Lower leg skin (tissue), 4 donors: ENCODE measurements around the gene ABT1. TPM values are rescaled to one million over a fixed set of nuclear protein-coding genes. Genes with fewer than 3 reads are reported as not detected.

Experiments used
- DNase-seq, 2 donors: peaks; one replicate each; pipeline ENCODE4 v3.0.0-alpha.2; 2019; ENCODE audit warnings: low spot score in 2 of 2
- H3K4me3 ChIP-seq: fragments of 200-600 bp; sonication (generic); 2 replicates; pipeline ENCODE4 v1.5.1; 2017; ENCODE audit warnings: mild to moderate bottlenecking, low read depth; ENCODE audit not compliant: poor library complexity, severe bottlenecking
- CTCF ChIP-seq, 3 donors: fragments of 450-650 bp; IDR thresholded peaks; one replicate each; pipeline ENCODE4 v1.5.1; 2016; ENCODE audit warnings: antibody characterized with exemption in 3 of 3, mild to moderate bottlenecking in 3 of 3, moderate library complexity in 2 of 3
- POLR2A ChIP-seq, 2 donors: fragments of 450-650 bp; IDR thresholded peaks; one replicate each; pipeline ENCODE4 v1.6.1; 2016 to 2017; ENCODE audit warnings: antibody characterized with exemption in 2 of 2, mild to moderate bottlenecking in 1 of 2, moderate library complexity in 1 of 2
- WGBS, 2 donors: methylation state at CpG; one replicate each; pipeline ENCODE4 v1.1.5; 2018; 5-methylcytosine and 5-hydroxymethylcytosine counted together
- intact Hi-C: fragments of 100-400 bp; cut with DNase I; formaldehyde crosslinking; loops from one replicate; pipeline ENCODE4 v1.15.0; 2023; ENCODE audit warnings: low total_unique reads
- total RNA-seq, 4 donors: library from RNA; depleted of rRNA; stranded (reverse); fragments of >200 nt; gene quantifications; one replicate each; pipeline ENCODE4 v1.1.0, GENCODE V29; 2016

ABT1 gene
- total RNA-seq, 4 donors from 2014 or later = 22.0 to 25.7 (median 24.2) TPM

- WGBS, 2 donors = 85 to 86% methylated on average over 6 of the region's 6 CpGs
- intact Hi-C loops = no loop called here
- no peak for DNase-seq
- TF ChIP-seq POLR2A (IDR thresholded peaks at IDR 0.05) (no peak), CTCF (IDR thresholded peaks at IDR 0.05) (no peak)
- no peak overlapping the region for H3K4me3 ChIP-seq
Observed at GRCh38 chr6:26578279-26578678, 18.5 kb upstream of the ABT1 start.

- no peak for DNase-seq
- intact Hi-C loops = no loop called here
- 76 to 89% methylated on average over 1 of the region's 1 CpG for WGBS, 2 donors
- no peak overlapping the region for H3K4me3 ChIP-seq
- TF ChIP-seq POLR2A (IDR thresholded peaks at IDR 0.05) = no peak
- no peak for TF ChIP-seq CTCF (IDR thresholded peaks at IDR 0.05)
Observed at GRCh38 chr6:26578741-26579140, 18.0 kb upstream of the ABT1 start.

- TF ChIP-seq POLR2A (IDR thresholded peaks at IDR 0.05) (no peak), CTCF (IDR thresholded peaks at IDR 0.05) (no peak)
- DNase-seq = no peak
- 61 to 65% methylated on average over 4 of the region's 4 CpGs for WGBS, 2 donors
- intact Hi-C loops = loop anchor here (5.0 kb wide), 1 partner anchor 936 kb away; no protein-coding TSS in a partner anchor
- H3K4me3 ChIP-seq = no peak overlapping the region
Observed at GRCh38 chr6:26581164-26581915, 15.4 kb upstream of the ABT1 start.

GRCh38 chr6:26588965-26589364, 7.8 kb upstream of the ABT1 start:
- no peak for DNase-seq
- intact Hi-C loops = no loop called here
- 95% methylated on average over 21 of the region's 21 CpGs for WGBS, 2 donors
- H3K4me3 ChIP-seq = no peak overlapping the region
- TF ChIP-seq CTCF (IDR thresholded peaks at IDR 0.05) = no peak
- no peak for TF ChIP-seq POLR2A (IDR thresholded peaks at IDR 0.05)

GRCh38 chr6:26592649-26593048, 4.1 kb upstream of the ABT1 start:
- TF ChIP-seq CTCF (IDR thresholded peaks at IDR 0.05) (no peak), POLR2A (IDR thresholded peaks at IDR 0.05) (no peak)
- intact Hi-C loops = no loop called here
- DNase-seq = no peak
- no peak overlapping the region for H3K4me3 ChIP-seq
- 48 to 56% methylated on average over 4 of the region's 4 CpGs for WGBS, 2 donors
